DMS53 treated with DMSO at 0.1 percent for 48 hours (cell line): Measurements from ENCODE around the gene SOX12.
A peak's percentile ranks its signal among the peaks of the same experiment; 100 is the strongest.
"Not testable (repeated sequence)": the region's sequence is repeated elsewhere in the genome, so short reads cannot be mapped to it uniquely, and the experiment has no call there.

Experiments used
- DNase-seq: peaks from one replicate; lab custom pipeline; 2025; ENCODE audit not compliant: unreplicated experiment; lab: John Stamatoyannopoulos, UW

The SOX12 gene

DNA sequence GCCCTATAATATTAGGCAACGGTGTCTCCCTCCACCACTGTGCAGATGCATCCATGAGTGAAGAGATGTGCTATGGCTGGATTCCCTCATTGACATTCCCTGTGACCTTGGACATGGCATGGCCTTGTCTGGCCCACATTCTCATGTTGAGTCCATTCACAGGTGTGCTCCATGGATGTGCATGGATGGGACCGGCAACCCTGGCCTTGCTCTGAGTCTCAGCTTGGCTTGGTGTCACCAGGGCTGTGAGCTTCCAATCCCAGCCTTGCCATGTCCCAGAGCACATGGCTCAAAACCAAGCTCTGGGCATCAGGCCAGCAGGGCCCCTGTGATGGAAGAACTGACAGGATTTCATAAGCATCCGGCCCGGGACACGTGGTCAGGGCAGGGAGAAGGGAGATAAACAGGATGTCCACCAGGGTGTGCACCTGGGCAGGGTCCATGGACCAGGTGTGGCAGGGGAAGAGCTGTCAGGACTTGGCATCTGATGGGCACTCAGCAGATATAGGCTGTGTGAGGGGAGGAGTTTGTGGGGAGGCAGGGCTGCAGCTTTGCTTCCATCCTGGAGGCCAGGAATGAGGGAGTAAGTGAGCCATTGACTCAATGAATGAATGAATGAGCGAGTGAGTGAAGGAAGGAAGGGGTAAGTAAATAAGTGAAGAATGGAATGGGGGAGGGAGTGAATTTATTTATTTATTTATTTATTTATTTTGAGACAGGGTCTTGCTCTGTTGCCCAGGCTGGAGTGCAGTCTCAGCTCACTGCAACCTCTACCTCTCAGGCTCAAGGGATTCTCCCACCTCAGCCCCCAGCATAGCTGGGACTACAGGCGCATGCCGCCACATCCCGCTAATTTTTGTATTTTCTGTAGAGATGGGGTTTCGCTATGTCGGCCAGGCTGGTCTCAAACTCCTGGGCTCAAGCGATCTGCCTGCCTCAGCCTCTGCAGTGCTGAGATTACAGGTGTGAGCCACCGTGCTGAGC, 37.2 kb downstream of the SOX12 start:
- peak; percentile 97 for DNase-seq

DNA sequence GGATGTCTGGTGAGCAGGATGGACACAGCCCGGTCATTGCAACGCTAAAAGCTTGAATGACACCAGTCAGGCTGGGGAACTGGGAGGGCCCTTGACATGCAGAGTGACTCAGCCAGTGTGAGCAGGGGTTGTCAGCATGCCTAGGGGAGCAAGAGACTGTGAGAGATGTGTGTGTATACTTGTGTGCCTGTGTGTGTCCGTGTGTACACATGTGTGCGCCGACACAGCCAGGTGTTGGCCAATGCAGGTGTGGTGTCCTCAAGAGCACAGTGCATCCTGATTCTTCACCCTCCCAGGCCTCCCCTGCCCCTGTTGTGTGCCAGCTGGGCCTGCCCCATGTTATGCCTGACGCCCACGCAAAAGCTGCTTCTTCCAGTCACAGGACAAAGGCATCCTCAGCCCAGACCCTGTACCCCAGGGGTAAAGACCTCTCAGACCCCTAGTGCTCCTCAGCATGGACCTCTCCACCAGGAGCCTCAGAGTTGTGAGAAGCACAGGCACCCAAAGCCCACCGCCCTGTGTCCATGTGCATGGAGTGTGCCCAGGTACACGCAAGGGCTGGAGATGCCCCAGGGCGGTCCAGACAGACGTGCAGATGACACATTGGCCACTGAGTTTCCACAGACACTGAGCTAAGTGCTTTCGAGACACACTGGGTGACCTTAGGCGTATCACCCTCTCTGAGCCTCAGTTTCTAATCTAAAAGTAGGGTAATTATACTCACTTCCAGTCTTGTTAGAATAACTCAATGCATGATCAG, 38.1 kb downstream of the SOX12 start:
- DNase-seq: peak; percentile 23

DNA sequence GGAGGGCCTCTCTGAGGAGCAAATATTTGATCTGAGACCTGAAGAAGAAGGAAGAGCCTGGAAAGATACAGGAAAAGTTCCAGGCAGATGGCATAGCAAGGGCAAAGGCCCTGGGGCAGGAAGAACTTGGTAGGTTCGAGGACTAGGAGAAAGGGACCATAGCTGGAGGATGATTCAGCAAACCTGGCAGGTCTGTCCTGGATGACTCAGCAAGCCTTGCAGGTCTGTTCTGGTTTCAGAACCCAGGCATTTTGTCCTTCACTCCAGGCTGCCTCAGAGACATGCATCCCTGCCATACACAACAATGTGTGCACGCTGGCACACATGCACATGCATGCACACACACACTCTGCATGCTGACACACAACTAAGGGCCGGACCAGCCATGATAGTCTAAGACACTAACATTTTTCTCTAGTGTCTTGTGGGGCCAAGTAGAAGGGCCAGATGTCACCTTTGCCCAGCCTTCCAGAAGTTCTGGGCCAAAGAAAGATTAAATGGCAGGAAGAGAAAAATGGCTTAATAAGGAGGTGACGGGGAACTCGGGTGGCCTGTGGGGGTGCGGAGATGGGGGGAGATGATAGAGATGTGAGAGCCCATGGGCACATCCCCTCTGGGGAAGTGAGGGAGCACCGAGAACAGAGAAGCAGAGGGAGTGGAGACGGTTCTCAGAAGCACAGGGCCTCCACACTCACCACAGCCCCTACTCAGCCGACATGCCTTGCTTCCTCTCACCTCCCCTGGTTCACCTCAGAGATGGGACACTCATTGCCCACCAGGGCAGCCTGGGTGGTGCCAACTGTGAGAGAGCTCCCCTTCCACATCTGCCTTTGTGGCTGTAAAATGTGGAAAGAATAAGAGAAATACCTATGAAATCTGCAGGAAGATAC, 39.8 kb downstream of the SOX12 start:
- DNase-seq: no peak

DNA sequence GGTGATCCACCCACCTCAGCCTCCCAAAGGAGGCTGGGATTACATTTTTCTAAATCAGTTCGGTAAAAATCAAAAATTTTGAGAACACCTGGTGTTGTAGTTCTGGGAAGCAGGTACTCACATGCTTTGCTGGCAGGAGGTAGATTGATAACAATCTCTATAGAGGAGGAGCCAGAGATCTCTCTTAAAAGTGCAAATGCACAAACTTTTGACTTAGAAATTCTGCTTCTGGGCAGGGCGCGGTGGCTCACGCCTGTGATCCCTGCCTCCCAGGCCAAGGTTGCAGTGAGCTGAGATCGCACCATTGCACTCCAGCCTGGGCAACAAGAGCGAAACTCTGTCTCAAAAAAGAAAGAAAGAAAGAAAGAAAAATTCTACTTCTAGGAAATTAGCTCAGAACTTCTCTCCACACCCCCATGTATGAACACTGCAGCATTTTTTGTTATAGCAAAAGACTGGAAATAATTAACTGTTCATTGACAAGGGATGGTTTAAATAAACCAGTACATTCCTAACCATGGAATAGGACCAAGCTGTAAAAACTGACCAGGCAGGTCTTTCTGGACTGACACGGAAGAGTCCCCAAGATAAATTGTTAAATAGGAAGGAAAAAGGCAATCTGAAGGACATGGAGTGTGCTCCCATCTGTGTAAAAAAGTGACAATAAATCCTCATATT, 40.8 kb downstream of the SOX12 start:
- DNase-seq: no peak

DNA sequence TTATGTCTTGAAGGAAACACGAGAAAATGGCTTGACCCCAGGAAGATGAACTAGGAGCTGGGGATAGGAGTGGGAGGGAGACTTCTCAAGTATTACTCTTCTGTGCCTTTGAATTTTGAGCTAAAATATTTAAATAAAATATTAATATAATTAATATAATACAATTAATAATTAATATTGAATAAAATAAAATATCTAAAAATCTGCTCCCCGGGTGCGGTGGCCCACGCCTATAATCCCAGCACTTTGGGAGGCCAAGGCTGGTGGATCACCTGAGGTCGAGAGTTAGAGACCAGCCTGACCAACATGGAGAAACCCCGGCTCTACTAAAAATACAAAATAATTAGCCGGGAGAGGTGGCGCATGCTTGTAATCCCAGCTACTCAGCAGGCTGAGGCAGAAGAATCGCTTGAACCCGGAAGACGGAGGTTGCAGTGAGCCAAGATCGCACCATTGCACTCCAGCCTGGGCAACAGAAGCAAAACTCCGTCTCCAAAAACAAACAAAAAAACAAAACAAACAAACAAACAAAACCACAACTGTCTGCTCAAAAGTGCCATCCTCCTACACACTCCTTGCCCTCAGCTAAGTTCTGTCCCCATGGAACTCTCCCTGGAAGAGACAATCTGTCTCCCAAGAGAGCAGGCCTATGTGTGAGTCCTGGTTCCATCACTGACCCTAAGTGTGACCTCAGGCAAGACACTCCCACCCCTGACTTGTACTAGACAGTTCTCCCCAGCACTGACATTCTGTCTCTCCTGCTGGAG, 41.5 kb downstream of the SOX12 start:
- DNase-seq: no peak

DNA sequence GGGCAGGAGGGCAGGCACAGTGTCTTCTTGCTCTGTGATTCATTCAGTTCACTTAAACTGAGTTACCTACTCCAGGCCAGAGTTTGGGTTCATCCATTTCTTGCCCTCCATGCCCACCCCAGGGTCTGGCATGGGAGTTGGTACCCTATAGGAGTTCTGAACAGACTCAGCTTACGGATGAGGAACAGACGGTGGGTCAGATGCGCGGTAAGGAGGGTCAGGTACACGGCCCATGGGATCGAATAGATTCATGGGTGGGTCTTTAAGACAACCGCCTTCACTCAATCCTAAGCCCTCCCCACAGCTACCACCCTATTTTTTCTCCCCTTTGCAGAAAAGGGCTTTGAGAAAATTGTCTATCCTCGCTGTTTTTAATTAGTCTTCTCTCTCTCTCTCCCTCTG, 42.1 kb downstream of the SOX12 start:
- no peak for DNase-seq

DNA sequence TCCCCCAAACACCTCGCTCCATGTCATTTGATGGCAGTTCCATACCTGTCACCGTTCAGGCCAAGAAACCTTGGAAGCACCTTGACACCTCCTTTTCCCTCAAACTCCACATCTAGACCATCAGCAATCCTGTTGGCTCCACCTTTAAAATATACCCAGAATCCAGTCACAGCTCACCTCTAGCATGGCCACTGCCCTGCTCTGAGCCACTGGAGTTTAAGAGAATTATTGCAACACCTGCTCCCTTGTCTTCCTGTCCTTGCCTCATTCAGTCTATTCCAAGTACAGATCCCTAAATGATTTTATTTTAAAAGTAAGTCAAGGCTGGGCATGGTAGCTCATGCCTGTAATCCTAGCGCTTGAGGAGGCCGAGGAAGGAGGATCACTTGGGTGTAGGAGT, 43.6 kb downstream of the SOX12 start:
- DNase-seq: no peak

DNA sequence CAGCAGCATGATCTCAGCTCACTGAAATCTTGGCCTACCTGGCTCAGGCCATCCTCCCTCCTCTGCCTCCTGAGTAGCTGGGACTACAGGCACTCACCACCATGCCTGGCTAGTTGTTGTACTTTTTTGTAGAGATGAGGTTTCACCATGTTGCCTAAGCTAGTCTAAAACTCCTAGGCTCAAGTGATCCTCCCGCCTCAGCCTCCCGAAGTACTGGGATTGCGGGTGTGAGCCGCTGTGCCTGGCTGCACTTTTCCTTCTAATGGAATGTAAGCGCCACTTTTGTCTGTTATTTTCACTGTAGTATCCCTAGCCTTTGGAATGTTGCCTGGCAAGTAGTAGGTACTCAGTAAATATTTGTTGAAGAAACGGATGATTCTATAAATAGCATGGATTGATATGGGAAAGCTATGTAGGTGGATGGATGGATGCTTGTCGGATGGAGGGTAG, 44.8 kb downstream of the SOX12 start:
- peak; percentile 76 for DNase-seq

DNA sequence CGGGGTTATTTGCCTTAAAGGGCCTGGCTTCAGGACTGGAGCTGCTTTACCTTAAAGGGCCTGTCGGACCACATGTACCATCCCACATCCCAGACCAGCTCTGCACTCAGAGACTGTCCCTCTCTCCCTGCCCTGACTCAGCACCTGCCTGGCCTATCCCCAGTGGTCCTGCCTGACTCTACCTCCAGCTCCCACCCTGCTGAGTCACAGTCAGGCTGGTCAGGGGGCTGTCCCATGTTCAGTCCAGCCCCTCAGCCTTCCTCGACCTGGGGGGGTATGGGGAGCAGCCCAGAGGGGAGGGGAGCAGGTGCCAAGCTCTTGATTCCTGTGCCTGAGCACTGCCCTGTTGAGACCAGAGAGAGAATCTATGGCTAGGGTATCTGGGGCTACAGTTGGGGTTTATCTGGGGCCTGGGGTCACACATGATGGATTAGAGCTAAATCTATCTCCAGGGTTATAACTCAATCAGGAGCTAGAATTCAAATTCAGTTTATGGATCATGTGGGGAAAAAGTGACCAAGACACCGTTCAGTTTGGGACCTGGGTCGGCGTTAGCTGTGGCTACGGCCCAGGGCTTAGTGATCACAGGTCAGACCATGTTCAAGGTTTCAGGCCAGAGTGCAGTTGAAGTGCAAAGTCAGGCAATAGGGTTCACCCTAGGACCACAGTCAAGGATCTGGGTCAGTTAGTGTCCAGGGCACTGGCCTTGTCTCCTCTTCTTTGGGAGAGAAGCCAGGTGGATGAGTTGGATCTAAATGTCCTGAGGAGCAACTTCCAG, 45.8 kb downstream of the SOX12 start:
- no peak for DNase-seq

DNA sequence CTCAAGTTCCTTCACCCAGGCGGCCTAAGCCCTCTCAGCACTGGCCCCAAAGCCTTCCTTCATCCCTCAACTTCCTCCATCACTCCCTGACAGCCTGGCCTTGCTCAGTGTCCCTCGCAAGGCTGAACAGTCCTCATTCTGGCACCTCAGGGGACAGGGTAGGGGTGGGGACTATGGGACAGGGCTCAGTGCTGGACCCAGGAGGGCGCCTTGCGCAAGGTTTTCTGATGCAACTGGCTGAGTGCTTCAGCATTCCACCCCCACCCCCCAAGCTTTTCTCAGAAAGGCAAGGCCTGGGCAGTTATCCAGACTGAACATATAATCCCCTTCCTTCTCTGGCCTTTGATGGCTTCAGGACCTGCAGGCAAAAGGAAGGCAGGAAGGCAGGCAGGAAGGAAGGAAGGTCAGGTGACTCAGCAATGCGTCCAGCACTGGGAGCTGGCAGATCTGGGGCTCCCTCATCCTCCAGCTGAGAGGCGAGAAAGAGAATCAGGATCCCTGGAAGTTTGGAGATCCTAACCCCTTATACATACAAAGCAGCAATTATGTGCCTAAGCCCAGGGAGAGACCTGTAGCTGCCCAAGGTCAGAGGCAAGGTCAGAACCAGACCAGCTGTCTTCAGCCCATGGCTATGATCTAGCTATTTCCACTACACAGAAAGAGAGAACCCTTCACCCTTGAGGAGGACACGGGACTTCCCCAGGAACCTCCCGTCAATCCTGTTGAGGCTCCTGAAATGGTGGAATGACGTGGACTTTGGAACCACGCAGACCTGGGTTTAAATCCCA, 46.6 kb downstream of the SOX12 start:
- peak; percentile 24 for DNase-seq

DNA sequence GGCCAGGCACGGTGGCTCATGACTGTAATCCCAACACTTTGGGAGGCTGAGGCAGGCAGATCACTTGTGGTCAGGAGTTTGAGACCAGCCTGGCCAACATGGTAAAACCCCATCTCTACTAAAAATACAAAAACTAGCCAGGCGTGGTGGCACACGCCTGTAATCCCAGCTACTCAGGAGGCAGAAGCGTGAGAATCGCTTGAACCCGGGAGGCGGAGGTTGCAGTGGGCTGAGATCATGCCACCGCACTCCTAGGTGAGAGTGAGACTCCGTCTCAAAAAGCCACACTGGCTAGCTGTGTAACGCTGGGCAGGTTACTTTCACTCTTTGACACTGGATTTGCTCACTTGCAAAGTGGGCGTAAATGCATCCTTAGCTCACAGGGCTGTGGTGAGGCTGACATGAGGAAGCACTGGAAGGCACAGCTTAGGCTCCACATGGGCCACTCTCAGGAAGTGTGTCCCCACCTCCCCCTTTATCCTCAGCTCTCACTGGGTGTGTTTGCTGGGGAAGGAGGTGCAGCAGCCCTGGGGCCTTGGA, 47.3 kb downstream of the SOX12 start:
- DNase-seq: not testable (repeated sequence)

DNA sequence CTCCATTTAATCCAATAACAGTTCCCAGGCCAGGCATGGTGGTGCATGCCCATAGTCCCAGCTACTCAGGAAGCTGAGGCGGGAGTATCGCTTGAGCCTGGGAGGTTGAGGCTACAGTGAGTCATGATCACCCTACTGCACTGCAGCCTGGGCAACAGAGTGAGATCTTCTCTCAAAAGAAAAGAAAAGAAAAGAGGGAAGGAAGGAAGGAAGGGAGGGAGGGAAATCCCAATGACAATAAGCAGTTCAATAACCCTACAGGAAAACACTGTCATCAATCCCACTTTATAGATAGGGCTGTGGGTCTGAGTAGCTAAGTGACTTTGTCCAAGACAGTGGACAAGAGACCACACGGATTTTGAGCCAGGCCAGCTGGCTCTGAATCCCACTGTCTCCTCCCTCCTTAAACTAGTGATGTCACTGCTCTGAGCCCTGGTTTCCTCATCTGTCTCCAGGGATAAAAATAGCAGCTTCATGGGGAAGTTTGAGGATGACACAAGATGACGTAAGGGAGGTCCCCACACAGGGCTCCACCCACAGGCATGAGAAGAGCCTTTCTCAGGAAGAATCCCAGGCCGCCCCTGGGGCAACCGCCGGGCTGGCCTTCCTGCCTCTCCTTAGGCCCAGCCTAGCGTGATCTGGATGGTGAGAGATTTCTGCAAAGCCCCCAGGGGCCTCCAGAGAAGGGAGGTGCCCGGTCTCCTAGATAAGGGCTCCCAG, 48.0 kb downstream of the SOX12 start:
- no peak for DNase-seq

DNA sequence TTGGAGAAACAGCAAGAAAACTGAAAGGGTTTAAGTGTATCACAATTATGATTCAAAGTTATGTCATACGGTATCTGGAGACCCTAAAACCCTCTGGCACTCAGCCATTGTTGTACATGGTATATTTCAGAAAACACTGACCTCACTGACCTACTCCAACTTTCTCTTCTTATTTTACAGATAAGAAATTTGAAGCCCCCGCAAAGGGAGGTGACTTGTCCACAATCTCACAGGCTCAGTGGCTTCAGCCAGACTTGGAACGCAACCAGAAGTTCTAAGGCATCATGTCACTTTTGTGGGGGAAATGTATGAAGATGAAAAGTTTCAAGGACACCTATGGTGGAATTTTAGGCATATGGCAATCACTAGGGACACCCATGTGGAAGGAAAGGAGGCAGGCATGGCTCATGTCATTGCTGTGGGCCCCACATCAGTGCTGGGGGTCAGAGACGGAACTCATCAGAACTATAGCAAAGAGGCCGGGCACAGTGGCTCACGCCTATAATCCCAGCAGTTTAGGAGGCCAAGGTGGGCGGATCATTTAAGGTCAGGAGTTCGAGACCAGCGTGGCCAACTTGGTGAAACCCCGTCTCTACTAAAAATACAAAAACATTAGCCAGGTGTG, 50.0 kb downstream of the SOX12 start:
- DNase-seq: no peak

DNA sequence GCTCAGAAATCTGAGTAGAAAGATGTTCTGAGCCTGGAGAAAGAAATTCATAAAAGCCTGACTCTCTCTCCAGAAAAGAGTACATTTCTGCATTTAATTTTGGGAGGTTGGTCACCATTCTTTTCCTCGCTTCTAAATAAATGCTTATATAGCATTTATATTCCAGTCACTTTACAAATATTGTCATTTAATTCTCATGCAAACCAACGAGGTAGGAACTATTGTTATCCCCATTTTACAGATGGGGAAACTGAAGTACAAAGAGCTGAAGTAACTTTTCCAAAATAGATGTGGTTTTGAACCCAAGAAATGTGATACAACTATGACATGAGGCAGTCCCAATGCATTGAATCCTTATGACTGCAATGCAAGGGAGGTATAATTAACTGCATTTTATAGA, 50.7 kb downstream of the SOX12 start:
- no peak for DNase-seq

DNA sequence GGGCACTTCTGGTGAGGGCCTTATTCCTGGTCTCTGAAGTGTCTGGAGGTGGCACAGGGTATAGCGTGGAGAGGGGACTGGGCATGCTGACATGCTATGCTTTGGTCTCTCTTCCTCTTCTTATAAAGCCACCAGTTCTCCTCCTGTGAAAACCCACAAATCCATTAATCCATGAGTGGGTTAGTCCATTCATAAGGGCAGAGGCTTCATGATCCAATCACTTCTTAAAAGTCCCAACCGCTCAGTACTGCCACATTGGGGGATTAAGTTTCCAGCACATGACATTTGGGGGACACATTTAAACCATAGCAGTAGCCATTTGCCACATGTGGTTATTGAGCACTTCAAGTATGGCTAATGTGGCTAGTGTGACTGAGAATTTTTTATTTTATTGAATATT, 51.4 kb downstream of the SOX12 start:
- DNase-seq: no peak

DNA sequence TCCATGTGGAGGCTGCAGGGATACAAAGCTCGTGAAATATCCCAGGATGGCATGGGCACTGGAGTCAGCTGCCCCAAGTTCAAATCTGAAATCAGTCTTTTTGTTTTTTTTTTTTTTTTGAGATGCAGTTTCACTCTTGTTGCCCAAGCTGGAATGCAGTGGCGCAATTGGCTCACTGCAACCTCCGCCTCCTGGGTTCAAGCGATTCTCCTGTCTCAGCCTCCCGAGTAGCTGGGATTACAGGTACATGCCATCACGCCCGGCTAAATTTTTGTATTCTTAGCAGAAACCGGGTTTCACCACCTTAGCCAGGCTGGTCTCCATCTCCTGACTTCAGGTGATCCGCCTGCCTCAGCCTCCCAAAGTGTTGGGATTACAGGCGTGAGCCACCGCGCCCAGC, 52.2 kb downstream of the SOX12 start:
- not testable (repeated sequence) for DNase-seq

DNA sequence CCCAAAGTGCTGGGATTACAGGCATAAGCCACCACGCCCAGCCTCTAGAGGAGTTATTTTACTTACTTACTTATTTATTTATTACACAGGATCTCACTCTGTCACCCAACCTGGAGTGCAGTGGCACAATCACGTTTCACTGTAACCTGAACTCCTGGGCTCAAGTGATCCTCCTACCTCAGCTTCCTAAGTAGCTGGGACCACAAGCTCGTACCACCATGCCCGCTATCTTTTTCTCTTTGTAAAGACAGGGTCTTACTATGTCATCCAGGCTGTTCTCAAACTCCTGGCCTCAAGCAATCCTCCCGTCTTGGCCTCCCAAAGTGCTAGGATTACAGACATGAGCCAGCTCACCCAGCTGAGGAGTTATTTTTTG, 53.6 kb downstream of the SOX12 start:
- DNase-seq: no peak
